Neural cell (in vitro differentiated cells): ENCODE results near the gene PRUNE2. TPM values are rescaled to one million over a fixed set of nuclear protein-coding genes. Genes with fewer than 3 reads are reported as not detected.

Experiments used
- H2AFZ ChIP-seq: fragments of 200-600, 300-800 bp; sonication (generic), shearing (Covaris generic); 2 replicates; pipeline ENCODE4 v1.6.0; 2014; ENCODE audit warnings: low read depth, mild to moderate bottlenecking, antibody characterized with exemption, low read length, moderate library complexity
- H3F3A ChIP-seq: fragments of 200-600 bp; shearing (Covaris generic); 2 replicates; pipeline ENCODE4 v1.6.1; 2016; ENCODE audit warnings: mild to moderate bottlenecking, moderate library complexity, mixed read lengths, antibody characterized with exemption, low read length; ENCODE audit not compliant: insufficient read depth, poor library complexity, severe bottlenecking
- H3K27ac ChIP-seq: fragments of 200-600, 300-800 bp; sonication (generic), shearing (Covaris generic); 2 replicates; pipeline ENCODE4 v1.5.1; 2014; ENCODE audit warnings: mild to moderate bottlenecking, low read length, moderate library complexity
- H3K27me3 ChIP-seq: fragments of 300-800, 200-600 bp; sonication (generic), shearing (Covaris generic); 2 replicates; pipeline ENCODE4 v1.6.0; 2014; ENCODE audit warnings: mild to moderate bottlenecking, low read depth, low read length, moderate library complexity; ENCODE audit not compliant: insufficient read depth
- H3K36me3 ChIP-seq: fragments of 300-800, 200-600 bp; sonication (generic), shearing (Covaris generic); 2 replicates; pipeline ENCODE4 v1.5.1; 2014; ENCODE audit warnings: mild to moderate bottlenecking, antibody characterized with exemption, low read length, moderate library complexity; ENCODE audit not compliant: insufficient read depth
- H3K4me2 ChIP-seq: fragments of 300-800, 200-600 bp; sonication (generic), shearing (Covaris generic); 2 replicates; pipeline ENCODE4 v1.6.0; 2014; ENCODE audit warnings: mild to moderate bottlenecking, low read length
- H3K4me3 ChIP-seq: fragments of 300-800, 200-600 bp; sonication (generic), shearing (Covaris generic); 2 replicates; pipeline ENCODE4 v1.5.1; 2014; ENCODE audit warnings: mild to moderate bottlenecking, low read length, moderate library complexity
- H3K79me2 ChIP-seq: fragments of 200-600 bp; shearing (Covaris generic); replicated peaks from 2 replicates; pipeline ENCODE4 v1.6.0; 2014; ENCODE audit warnings: mild to moderate bottlenecking, low read length, moderate library complexity; ENCODE audit not compliant: insufficient read depth
- H3K9ac ChIP-seq: fragments of 300-800, 200-600 bp; sonication (generic), shearing (Covaris generic); 2 replicates; pipeline ENCODE4 v1.6.1; 2016; ENCODE audit warnings: mild to moderate bottlenecking, low read length, mixed read lengths
- H3K9me2 ChIP-seq: fragments of 200-600 bp; shearing (Covaris generic); 2 replicates; pipeline ENCODE4 v1.6.1; 2016; ENCODE audit warnings: mild to moderate bottlenecking, low read length, mixed read lengths; ENCODE audit not compliant: insufficient read depth
- H3K9me3 ChIP-seq: fragments of 200-600, 300-800 bp; sonication (generic), shearing (Covaris generic); 2 replicates; pipeline ENCODE4 v1.6.1; 2016; ENCODE audit warnings: mild to moderate bottlenecking, mixed run types, low read length, moderate library complexity, mixed read lengths
- H4K20me1 ChIP-seq: fragments of 200-600 bp; shearing (Covaris generic); 2 replicates; pipeline ENCODE4 v1.6.1; 2016; ENCODE audit warnings: mild to moderate bottlenecking, mixed run types; ENCODE audit not compliant: insufficient read depth
- CTCF ChIP-seq: fragments of 450-650 bp; IDR thresholded peaks from 2 replicates; pipeline ENCODE4 v1.5.1; 2014; ENCODE audit warnings: antibody characterized with exemption, mild to moderate bottlenecking, moderate library complexity; ENCODE audit not compliant: poor library complexity, severe bottlenecking
- EP300 ChIP-seq: fragments of 450-650 bp; conservative IDR thresholded peaks from 2 replicates; pipeline ENCODE4 v1.6.1; 2014; ENCODE audit warnings: antibody characterized with exemption, mild to moderate bottlenecking, moderate library complexity; ENCODE audit not compliant: poor library complexity, severe bottlenecking
- EZH2 ChIP-seq: fragments of 200-600, 300-800 bp; shearing (Covaris generic), sonication (generic); IDR thresholded peaks from 2 replicates; pipeline ENCODE4 v1.6.1; 2014; ENCODE audit warnings: antibody characterized with exemption, low read length, borderline replicate concordance, mild to moderate bottlenecking; ENCODE audit not compliant: insufficient read depth, poor library complexity, severe bottlenecking
- MXI1 ChIP-seq: fragments of 450-650 bp; conservative IDR thresholded peaks from 2 replicates; pipeline ENCODE4 v1.6.1; 2014; ENCODE audit warnings: antibody characterized with exemption, mild to moderate bottlenecking; ENCODE audit not compliant: poor library complexity, severe bottlenecking
- POLR2AphosphoS5 ChIP-seq: IDR thresholded peaks from 2 replicates; pipeline ENCODE4 v1.6.1; 2012
- RAD21 ChIP-seq: fragments of 450-650 bp; conservative IDR thresholded peaks from 2 replicates; pipeline ENCODE4 v1.6.1; 2014; ENCODE audit warnings: antibody characterized with exemption, mild to moderate bottlenecking, moderate library complexity
- SMC3 ChIP-seq: fragments of 450-650 bp; conservative IDR thresholded peaks from 2 replicates; pipeline ENCODE4 v1.6.1; 2014; ENCODE audit warnings: antibody characterized with exemption, mild to moderate bottlenecking, moderate library complexity; ENCODE audit not compliant: poor library complexity
- TAF1 ChIP-seq: IDR thresholded peaks from 2 replicates; pipeline ENCODE4 v1.6.1; 2012; ENCODE audit warnings: low read depth
- polyA plus RNA-seq: library from polyadenylated mRNA; depleted of rRNA; stranded (reverse); fragments of >200 nt; gene quantifications from 2 replicates; pipeline ENCODE4 v1.2.3, GENCODE V29; 2014
- TF ChIP-seq, protein P1 (sequence below): IDR thresholded peaks from 2 replicates; pipeline ENCODE4 v1.6.1; 2012; ENCODE audit warnings: borderline replicate concordance

Gene PRUNE2
- polyA plus RNA-seq, 1 donor from 2014 or later = 9.7 TPM

- no peak overlapping the region for H2AFZ ChIP-seq
- H3K79me2 ChIP-seq = no peaks in the 10 kb centered on the region
- H3K36me3 ChIP-seq = no peaks in the 10 kb centered on the region
- no peak overlapping the region for H3K27ac ChIP-seq
- no peaks in the 10 kb centered on the region for H3K9me2 ChIP-seq
- H3K9me3 ChIP-seq = no peaks in the 10 kb centered on the region
- H3F3A ChIP-seq = no peaks in the 10 kb centered on the region
- no peak for TF ChIP-seq MXI1
- no peak for TF ChIP-seq POLR2AphosphoS5
- TF ChIP-seq RAD21 = no peak
- no peak for TF ChIP-seq EP300
- TF ChIP-seq EZH2 = no peak
- no peak for TF ChIP-seq CTCF
- TF ChIP-seq TAF1 = no peak
- TF ChIP-seq, protein P1, sequence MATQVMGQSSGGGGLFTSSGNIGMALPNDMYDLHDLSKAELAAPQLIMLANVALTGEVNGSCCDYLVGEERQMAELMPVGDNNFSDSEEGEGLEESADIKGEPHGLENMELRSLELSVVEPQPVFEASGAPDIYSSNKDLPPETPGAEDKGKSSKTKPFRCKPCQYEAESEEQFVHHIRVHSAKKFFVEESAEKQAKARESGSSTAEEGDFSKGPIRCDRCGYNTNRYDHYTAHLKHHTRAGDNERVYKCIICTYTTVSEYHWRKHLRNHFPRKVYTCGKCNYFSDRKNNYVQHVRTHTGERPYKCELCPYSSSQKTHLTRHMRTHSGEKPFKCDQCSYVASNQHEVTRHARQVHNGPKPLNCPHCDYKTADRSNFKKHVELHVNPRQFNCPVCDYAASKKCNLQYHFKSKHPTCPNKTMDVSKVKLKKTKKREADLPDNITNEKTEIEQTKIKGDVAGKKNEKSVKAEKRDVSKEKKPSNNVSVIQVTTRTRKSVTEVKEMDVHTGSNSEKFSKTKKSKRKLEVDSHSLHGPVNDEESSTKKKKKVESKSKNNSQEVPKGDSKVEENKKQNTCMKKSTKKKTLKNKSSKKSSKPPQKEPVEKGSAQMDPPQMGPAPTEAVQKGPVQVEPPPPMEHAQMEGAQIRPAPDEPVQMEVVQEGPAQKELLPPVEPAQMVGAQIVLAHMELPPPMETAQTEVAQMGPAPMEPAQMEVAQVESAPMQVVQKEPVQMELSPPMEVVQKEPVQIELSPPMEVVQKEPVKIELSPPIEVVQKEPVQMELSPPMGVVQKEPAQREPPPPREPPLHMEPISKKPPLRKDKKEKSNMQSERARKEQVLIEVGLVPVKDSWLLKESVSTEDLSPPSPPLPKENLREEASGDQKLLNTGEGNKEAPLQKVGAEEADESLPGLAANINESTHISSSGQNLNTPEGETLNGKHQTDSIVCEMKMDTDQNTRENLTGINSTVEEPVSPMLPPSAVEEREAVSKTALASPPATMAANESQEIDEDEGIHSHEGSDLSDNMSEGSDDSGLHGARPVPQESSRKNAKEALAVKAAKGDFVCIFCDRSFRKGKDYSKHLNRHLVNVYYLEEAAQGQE = no peak
- TF ChIP-seq SMC3 = no peak
- H3K4me2 ChIP-seq = no peak overlapping the region
- H3K4me3 ChIP-seq = no peak overlapping the region
- H3K9ac ChIP-seq = no peak overlapping the region
- H4K20me1 ChIP-seq = no peaks in the 10 kb centered on the region
- H3K27me3 ChIP-seq = no peaks in the 10 kb centered on the region
These were observed 285.3 kb downstream of the PRUNE2 start for GRCh38 chr9:76620581-76620980.

GRCh38 chr9:76619640-76620039 lies 286.3 kb downstream of the PRUNE2 start:
- Histone ChIP-seq H3K9ac (no peak overlapping the region), H2AFZ (no peak overlapping the region), H3K27ac (no peak overlapping the region), H3K36me3 (no peaks in the 10 kb centered on the region), H4K20me1 (no peaks in the 10 kb centered on the region), H3F3A (no peaks in the 10 kb centered on the region), H3K27me3 (no peaks in the 10 kb centered on the region), H3K79me2 (no peaks in the 10 kb centered on the region), H3K9me3 (no peaks in the 10 kb centered on the region), H3K9me2 (no peaks in the 10 kb centered on the region), H3K4me3 (no peak overlapping the region), H3K4me2 (no peak overlapping the region)
- TF ChIP-seq POLR2AphosphoS5 (no peak), EZH2 (no peak), MXI1 (no peak), EP300 (no peak), TAF1 (no peak), RAD21 (no peak), CTCF (no peak), SMC3 (no peak)
- TF ChIP-seq, protein P1 = no peak
